Stimulated activated CD4-positive, alpha-beta T cell treated with anti-CD3 and anti-CD28 coated beads, Interleukin-1b, Interleukin-23, amount 100 ng/mL, for 1 hour (primary cell): Measurements from ENCODE around the gene RBM4B.

Experiments used
- DNase-seq, 2 donors: peaks; one replicate each; pipeline ENCODE4 v3.0.0-alpha.2; 2020; ENCODE audit warnings: low read depth in 2 of 2

RBM4B gene

DNA sequence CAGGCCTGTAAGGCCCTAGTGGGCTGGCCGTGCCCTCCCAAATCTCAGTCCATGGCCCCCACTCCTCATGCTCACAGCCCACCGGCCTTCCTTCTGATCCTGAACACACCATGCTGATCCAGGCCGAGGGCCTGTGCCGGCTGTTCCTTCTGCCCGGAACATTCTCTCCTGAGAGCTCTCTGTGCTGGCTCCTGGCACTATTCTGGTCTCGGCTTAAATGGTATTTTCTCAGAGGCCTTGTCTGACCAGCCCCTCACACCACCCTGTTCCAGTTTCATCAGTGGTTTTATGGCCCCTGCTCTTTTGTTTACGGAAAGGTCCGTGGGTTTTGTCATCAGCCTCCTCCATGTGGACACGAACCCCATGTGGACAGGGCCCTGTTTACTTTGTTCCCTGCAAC lies 29.3 kb upstream of the RBM4B start:
- no peak for DNase-seq

- no peak for DNase-seq
Observed at GRCh38 chr11:66705587-66706335, 28.1 kb upstream of the RBM4B start.

DNA sequence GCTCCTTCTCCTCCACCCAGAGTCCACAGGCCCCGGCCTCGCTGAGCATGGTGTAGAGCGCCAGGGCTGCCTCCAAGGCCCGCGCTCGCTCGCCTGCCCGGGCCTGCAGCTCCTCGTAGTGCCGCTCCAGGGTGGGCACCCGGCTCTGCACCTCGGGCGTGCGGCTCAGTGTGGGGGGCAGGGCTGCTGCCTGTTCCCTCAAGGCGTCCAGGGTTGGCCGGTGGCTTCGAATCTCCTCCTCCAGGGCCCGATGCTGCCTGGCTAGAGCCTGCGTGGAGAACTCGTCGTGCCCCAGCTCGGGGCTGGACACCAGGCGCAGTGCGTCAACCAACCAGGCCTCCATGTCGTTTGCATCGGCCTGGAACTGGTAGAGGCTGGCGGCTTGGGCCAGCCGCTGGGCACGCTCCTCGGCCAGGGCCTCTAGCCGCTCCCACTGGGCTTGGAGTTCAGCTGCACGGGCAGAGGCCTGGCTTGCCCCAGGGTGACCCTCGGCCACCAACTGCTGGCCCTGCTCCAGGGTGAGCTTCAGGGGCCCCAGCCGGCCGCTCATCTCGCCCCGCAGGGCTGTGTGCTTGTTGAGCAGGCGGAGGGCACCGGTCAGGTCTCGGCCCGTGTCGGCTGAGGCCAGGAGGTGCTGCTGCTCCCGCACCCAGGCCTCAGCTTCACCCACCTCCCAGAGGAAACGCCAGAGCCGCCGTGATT lies 27.1 kb upstream of the RBM4B start:
- no peak for DNase-seq

- DNase-seq = no peak
Observed at GRCh38 chr11:66701432-66702240, 23.9 kb upstream of the RBM4B start.

- no peak for DNase-seq
Observed at GRCh38 chr11:66700742-66701141, 23.1 kb upstream of the RBM4B start.

- DNase-seq = no peak
Observed at GRCh38 chr11:66700337-66700736, 22.6 kb upstream of the RBM4B start.

- DNase-seq = no peak
Observed at GRCh38 chr11:66698491-66698890, 20.8 kb upstream of the RBM4B start.

GRCh38 chr11:66697988-66698387 lies 20.3 kb upstream of the RBM4B start:
- DNase-seq = no peak

DNA sequence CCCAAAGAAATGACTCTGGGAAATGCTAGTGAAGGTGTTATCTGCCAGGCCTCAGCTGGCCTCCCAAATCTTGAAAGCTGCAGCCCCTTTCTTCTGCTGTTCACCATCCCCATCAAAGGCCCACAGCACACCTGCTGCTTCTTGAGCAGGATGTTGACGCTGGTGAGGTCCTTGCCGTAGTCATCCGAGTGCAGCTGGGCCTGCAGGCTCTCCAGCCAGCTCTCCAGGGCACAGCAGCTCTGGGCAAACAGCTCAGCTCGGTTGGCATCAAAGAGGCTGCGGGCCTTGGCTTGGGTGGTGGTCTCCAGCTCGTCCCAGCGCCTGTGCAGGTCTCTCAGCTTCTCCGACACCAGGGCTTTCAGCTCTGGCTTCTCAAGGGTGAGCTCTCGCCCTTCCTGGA lies 18.5 kb upstream of the RBM4B start:
- DNase-seq = no peak

DNA sequence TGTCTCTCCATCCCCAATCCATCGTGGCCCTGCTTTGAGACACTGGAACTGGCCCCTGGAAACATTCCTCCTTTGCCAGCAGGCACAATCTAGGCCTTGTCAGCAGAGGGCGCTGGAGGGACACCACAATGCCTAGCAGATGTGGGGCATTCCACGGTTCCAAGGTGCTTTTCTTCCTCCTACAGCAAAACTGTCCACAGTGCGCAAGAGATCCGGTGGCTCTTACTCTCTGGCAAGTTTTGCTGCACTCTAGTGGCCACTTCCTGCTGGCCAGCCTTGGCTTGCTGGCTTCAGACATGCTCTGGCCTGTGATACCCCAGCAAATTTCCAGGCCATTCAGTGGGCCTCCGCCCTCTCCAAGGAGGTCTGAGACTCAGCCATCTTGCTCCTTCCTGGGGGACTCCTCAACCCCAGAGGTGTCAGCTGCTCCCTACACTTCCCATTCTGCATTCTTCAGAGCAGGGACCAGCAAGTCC lies 17.1 kb upstream of the RBM4B start:
- peak; percentile 54 to 78 for DNase-seq

DNA sequence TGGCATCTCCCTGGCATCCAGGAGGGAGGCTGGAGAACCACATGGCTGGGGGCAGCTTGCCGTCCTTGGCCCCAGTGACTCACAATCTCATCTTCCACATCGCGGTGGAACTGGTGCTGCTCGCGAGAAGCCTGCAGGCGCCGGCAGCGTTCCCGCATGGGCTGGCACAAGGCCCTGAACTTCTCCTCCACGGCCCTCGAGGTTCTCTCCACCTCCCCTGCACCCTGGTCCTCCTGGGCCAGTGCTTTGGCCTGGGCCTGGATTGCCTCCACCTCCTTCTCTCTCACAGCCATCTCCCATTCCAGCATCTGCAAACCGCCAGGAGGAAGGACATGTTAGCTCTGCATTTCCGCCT lies 16.3 kb upstream of the RBM4B start:
- DNase-seq = no peak

- DNase-seq = no peak
Observed at GRCh38 chr11:66693356-66694055, 15.8 kb upstream of the RBM4B start.

GRCh38 chr11:66692871-66693331 lies 15.2 kb upstream of the RBM4B start:
- no peak for DNase-seq

DNA sequence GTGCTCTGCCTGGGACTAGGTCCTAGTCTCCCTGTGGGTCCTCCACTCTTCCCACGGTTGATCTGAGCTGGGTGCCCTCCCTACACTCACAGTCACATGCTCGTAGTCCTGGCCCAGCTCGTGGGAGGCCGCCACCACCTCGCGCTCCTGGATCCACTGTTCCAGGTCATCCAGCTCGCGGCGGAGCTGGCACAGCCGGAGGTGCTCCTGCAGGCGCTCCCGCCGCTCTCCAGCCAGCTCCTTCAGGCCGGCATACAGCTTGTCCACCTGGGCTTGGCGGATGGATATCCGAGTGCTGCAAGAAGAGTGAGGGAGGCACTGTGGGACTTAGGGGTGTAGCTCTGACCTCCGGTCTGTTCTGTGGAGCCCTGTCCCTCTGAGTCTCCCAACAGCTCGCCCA lies 14.8 kb upstream of the RBM4B start:
- DNase-seq = no peak

- DNase-seq = no peak
Observed at GRCh38 chr11:66691311-66691980, 13.8 kb upstream of the RBM4B start.

- DNase-seq = no peak
Observed at GRCh38 chr11:66689661-66690590, 12.2 kb upstream of the RBM4B start.

DNA sequence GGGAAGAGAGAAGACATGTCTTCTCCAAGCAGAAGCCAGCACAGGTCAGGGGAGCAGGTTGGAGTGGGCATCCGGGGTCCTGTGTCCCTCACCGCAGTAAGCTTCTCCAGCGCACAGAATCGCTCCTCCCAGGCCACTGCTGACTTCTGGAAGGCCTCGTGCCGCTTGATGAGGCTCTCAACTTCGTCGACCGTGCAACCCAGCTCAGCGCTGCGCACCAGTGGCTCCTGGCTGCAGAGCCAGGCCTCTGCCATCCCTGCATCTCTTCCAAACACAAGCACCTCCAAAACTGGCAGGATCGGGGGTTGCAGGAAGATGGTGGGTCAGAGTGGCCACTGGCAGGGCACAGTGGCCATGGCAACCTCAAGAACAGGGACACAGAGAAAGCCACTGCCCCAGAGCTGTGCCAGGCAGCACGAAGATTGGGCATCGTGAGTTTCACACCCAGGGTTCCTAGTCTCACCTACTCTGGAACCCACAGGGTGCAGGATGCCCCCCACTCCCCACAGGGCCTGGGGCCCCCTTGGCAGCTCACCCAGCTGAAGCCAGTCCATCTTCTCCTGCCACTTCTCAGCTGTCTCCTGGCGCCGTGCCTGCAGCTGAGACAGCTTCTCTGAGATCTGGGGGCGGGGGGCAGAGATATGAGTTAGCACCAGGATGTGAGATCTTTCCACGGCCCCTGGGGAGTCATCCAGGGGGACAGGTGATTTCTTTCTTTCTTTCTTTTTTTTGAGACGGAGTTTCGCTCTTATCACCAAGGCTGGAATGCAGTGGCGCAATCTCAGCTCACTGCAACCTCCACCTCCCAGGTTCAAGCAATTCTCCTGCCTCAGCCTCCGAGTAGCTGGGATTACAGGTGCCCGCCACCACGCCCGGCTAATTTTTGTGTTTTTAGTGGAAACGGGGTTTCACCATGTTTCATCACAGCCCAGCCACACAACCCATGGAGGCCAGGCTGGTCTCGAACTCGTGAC lies 11.2 kb upstream of the RBM4B start:
- no peak for DNase-seq

- no peak for DNase-seq
Observed at GRCh38 chr11:66687831-66688281, 10.2 kb upstream of the RBM4B start.
